HG02759 (cell line): ENCODE measurements around the gene GNB1.
"Not testable (repeated sequence)": the region's sequence is repeated elsewhere in the genome, so short reads cannot be mapped to it uniquely, and the experiment has no call there.

ENCODE experiments used
- ATAC-seq: cut with Tn5 transposase; IDR thresholded peaks from one replicate; pipeline ENCODE4 v1.9.1; 2021; ENCODE audit warnings: mild to moderate bottlenecking, moderate library complexity; ENCODE audit not compliant: unreplicated experiment

The GNB1 gene

GRCh38 chr1:1752190-1752589 lies 138.7 kb downstream of the GNB1 start:
- ATAC-seq, result no peak

- not testable (repeated sequence) for ATAC-seq
These were observed 140.9 kb downstream of the GNB1 start for GRCh38 chr1:1749941-1750340.

- ATAC-seq, result no peak
These were observed 142.1 kb downstream of the GNB1 start for GRCh38 chr1:1748686-1749321.

- peak; percentile 87 for ATAC-seq
These were observed 144.3 kb downstream of the GNB1 start for GRCh38 chr1:1746566-1746909.

- ATAC-seq, result peak; percentile 71
These were observed 145.0 kb downstream of the GNB1 start for GRCh38 chr1:1745651-1746565.

- not testable (repeated sequence) for ATAC-seq
These were observed 148.4 kb downstream of the GNB1 start for GRCh38 chr1:1742529-1742928.

- ATAC-seq, result not testable (repeated sequence)
These were observed 149.9 kb downstream of the GNB1 start for GRCh38 chr1:1741013-1741412.

- not testable (repeated sequence) for ATAC-seq
These were observed 152.0 kb downstream of the GNB1 start for GRCh38 chr1:1738799-1739337.

GRCh38 chr1:1737675-1738590 lies 153.0 kb downstream of the GNB1 start:
- ATAC-seq, result not testable (repeated sequence)
